GM18499 (cell line): ENCODE data around the gene KRTAP10-5.
"Not testable (repeated sequence)": the region's sequence is repeated elsewhere in the genome, so short reads cannot be mapped to it uniquely, and the experiment has no call there.

Experiments
- ATAC-seq: cut with Tn5 transposase; IDR thresholded peaks from one replicate; pipeline ENCODE4 v1.9.1; 2021; ENCODE audit warnings: moderate number of reproducible peaks; ENCODE audit not compliant: insufficient read depth, unreplicated experiment

KRTAP10-5 gene

GRCh38 chr21:44552681-44553080 lies 27.7 kb downstream of the KRTAP10-5 start:
- no peak for ATAC-seq

DNA sequence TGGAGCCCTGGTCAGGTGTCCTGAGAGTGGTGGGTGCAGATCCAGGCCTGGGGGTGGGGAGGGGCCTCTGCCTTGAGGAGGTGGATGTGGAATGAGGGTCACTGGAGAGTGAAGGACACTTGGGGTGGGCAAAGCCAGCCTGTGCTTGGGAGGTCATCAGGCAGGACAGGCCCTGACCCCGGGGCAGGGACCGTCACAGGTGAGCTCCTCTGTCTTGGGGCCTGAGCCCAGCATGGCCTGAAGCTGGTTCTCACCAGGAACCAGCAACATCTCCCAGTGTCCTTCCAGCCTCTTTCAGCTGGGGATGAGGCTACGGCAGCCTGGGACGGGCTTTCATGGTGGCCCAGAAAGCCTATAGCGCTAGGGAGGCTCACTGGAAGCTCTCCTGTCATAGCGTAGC lies 28.3 kb downstream of the KRTAP10-5 start:
- ATAC-seq = no peak

DNA sequence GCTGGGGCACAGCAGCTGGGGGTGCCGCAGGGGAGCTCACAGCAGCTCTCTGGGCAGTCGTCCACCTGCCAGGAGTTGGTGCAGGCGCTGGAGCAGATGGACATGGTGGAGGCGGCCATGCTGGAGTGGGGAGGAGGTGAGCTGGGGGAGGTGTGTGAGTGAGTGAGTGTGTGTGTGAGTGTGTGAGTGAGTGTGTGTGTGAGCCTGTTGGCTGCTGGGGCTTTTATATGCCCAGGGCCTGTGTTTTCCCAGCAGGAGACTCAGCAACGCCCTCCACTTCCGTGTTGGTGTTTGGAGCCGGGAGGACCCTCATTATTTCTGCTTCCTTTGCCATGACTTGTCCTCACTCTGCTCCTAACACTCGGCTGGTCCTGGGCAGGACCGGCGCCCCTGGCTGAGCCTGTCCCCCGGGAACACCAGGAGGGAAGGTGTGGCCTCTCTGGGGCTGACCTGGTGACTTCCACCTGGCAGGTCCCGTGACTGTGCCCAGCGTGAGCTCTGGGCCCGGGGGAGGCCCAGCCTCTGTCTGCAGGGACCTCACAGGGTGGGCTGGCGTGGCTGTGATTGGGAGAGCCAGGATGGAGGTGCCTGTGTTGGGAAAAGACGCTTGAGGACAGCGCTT lies 29.0 kb downstream of the KRTAP10-5 start, which contains the start of gene KRTAP10-2:
Gene KRTAP10-2 (minus strand): TSS at position 166 of the 622 bp plus-strand sequence. CDS start 47 bp downstream, at position 119.
- ATAC-seq = no peak

GRCh38 chr21:44550807-44551206 lies 29.6 kb downstream of the KRTAP10-5 start:
- ATAC-seq = no peak

GRCh38 chr21:44550285-44550684 lies 30.1 kb downstream of the KRTAP10-5 start:
- not testable (repeated sequence) for ATAC-seq

DNA sequence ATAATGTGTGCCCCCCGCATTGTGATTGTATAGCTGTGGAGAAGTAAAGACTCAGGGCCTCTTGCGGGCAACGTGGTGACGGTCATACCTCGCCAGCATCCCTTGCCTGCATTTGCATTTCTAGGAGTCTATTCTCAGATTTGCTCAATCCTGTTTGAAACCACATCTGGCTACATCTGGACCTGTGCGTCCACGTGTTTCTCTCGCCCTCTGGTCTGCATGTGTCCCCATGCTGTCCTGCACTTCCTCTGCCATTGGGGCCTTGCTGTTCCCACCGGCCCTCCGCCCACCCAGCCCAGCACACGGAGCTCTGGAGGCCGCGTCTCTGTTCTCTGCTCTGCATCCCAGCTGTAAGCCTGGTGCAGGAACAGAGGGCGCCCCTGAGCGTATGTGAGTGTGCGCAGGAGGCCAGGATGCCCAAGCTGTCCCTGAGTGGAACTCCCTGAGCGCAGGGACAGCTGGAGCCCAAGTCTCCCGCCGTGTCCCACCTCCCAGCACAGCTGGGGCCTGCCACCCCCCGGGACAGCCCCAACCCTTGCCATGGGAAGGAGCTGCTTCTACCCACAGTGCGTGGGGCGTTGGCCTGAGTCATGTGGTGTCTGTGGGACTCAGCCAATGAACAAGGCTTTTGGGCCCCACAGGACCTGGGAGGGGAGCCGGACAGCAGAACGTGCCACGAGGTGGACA lies 30.7 kb downstream of the KRTAP10-5 start:
- ATAC-seq = no peak

GRCh38 chr21:44548922-44549321 lies 31.5 kb downstream of the KRTAP10-5 start:
- no peak for ATAC-seq

GRCh38 chr21:44548381-44548780 lies 32.0 kb downstream of the KRTAP10-5 start:
- no peak for ATAC-seq

GRCh38 chr21:44547656-44548331 lies 32.6 kb downstream of the KRTAP10-5 start:
- no peak for ATAC-seq

DNA sequence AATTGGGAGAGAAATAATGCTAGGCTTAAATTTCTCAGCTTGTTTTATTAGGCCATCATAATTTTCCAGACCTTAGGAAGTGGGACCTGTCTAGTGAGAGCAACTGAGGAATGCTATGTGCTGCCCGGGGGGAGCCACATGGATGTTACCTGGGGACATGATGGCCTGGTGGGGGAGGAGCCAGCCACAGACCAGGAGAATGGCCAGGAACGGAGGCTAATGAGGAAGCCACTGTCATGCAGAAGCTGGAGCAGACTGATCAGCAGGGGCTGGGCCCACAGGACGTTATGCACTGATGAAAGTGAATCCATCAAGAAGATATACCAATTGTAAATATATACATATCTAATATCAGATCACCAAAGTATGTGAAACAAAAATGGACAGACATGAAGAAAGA lies 35.8 kb downstream of the KRTAP10-5 start:
- no peak for ATAC-seq

- no peak for ATAC-seq
These were observed 37.7 kb downstream of the KRTAP10-5 start for GRCh38 chr21:44542716-44543115.

DNA sequence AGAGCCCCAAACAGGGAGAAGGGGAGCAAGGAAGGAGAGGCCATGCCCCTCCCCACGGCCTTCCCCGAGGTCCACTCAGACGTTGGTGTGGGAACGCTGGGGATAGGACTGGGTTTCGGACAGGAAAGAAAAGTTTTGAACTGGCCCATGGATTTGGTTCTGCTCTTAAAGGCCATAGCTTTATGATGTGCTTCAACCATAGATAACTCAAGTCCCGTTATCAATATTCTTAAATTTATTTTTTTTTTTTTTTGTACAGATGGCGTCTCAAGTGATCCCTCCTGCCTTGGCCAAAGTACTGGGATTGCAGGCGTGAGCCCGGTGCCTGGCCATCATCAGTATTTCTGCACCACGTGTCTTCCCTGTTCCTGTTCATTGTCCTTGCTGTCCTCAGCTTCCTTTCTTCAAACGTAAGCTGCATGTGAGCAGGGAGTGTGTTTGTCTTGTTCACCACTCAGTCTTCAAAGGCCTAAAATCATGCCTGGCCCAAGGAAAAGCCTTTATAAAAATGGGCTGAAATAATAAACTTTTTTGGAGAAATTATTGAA lies 39.6 kb downstream of the KRTAP10-5 start:
- no peak for ATAC-seq

GRCh38 chr21:44539991-44540666 lies 40.3 kb downstream of the KRTAP10-5 start, which contains the start of gene KRTAP10-1:
KRTAP10-1 (minus strand) TSS chr21:44540195; CDS start chr21:44540150, 45 bp downstream.
- no peak for ATAC-seq

GRCh38 chr21:44539046-44539445 lies 41.4 kb downstream of the KRTAP10-5 start:
- no peak for ATAC-seq

GRCh38 chr21:44537930-44538911 lies 42.2 kb downstream of the KRTAP10-5 start:
- ATAC-seq = no peak

GRCh38 chr21:44535963-44536362 lies 44.4 kb downstream of the KRTAP10-5 start:
- no peak for ATAC-seq

DNA sequence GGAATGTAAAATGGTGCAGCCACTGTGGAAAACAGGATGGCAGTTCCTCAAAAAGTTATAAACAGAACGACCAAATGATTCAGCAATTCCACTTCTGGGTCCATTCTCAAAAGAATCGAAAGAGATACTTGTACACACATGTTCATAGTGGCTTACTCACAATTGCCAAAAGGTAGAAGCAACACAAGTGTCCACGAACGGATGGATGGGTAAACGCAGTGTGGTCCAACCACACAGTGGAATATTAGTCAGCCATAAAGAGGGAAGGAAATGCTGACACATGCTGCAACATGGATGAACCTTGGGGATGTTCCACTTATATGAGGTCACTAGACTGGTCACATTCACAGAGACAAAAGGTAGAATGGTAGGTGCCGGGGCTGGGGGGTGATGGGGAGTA lies 45.7 kb downstream of the KRTAP10-5 start:
- no peak for ATAC-seq

DNA sequence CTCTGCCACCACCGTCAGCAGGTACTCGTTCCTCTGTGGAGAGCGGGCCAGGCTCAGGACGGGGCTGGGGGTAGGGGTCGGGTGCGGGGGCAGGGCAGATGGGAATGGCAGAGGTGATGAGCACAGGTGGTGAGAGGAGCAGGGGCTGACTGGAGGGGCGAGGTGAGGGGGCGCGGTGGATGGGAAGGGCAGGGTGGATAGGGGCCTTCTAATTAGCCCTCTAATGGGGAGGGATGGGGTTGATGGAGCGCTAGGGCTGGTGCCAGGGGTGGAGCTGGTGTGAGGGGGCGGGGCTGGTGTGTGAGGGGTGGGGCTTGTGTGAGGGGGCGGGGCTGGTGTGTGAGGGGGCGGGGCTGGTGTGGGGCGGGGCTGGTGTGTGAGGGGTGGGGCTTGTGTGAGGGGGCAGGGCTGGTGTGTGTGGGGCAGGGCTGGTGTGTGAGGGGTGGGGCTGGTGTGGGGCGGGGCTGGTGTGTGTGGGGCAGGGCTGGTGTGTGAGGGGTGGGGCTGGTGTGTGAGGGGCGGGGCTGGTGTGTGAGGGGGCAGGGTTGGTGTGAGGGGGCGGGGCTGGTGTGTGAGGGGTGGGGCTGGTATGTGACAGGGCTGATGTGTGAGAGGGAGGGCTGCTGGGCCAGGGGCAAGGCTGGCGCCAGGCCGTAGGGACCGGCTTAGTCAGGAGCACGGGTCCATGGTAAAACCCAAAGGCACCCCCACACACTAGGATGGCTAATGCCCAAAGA lies 46.3 kb downstream of the KRTAP10-5 start:
- ATAC-seq = no peak
